Ovary (tissue), 9 donors: ENCODE data around the gene DIABLO. TPM values are rescaled to one million over a fixed set of nuclear protein-coding genes. Genes with fewer than 3 reads are reported as not detected.

ENCODE experiments used
- DNase-seq, 5 donors: peaks; one replicate each; pipeline ENCODE4 v3.0.0-alpha.2; 2019 to 2020
- H3K27ac ChIP-seq, 2 donors: fragments of 200-600 bp; one replicate each; pipeline versions ENCODE4 v1.5.1 to v1.8.0; 2019 to 2022
- H3K27me3 ChIP-seq: fragments of 200-600 bp; one replicate; pipeline ENCODE4 v1.8.0; 2022
- H3K36me3 ChIP-seq: fragments of 200-600 bp; sonication (generic); one replicate; pipeline ENCODE4 v1.5.1; 2019
- H3K4me1 ChIP-seq: one replicate; pipeline ENCODE4 v1.8.1; 2013; ENCODE audit warnings: mild to moderate bottlenecking, moderate library complexity; ENCODE audit not compliant: insufficient read depth
- H3K4me3 ChIP-seq: fragments of 200-600 bp; sonication (generic); one replicate; pipeline ENCODE4 v1.5.1; 2017
- H3K9me3 ChIP-seq, 2 donors: fragments of 200-600 bp in 1 of 2; sonication (generic) in 1 of 2; one replicate each; pipeline versions ENCODE4 v1.5.1 to v1.8.1; 2013 to 2019; ENCODE audit warnings: mild to moderate bottlenecking in 1 of 2, moderate library complexity in 1 of 2
- EP300 ChIP-seq: sonication (generic); formaldehyde crosslinking; IDR thresholded peaks from one replicate; pipeline ENCODE4 v1.6.1; 2017; ENCODE audit warnings: antibody characterized with exemption
- POLR2A ChIP-seq: fragments of 450-650 bp; IDR thresholded peaks from one replicate; pipeline ENCODE4 v1.6.1; 2017; ENCODE audit warnings: antibody characterized with exemption, mild to moderate bottlenecking, moderate library complexity
- WGBS, 3 donors: extraction: QIAGEN DNeasy Blood & Tissue Kit in 1 of 3; methylation state at CpG; one replicate each; pipeline versions ENCODE4 v1.1.5 to v1.1.7; 2013 to 2017; 5-methylcytosine and 5-hydroxymethylcytosine counted together
- intact Hi-C, 4 donors: fragments of 100-400 bp; cut with DNase I; formaldehyde crosslinking; loops; one replicate each; pipeline versions ENCODE4 v1.11.0 to v1.15.1; 2022 to 2023
- polyA plus RNA-seq, 2 donors: library from polyadenylated mRNA; stranded (reverse); fragments of 200-250 nt in 1 of 2; fragments of 350-450 nt in 1 of 2; fragmentation: Illumina TruSeq in 1 of 2; extraction: RNeasy Lipid Tissue Mini Kit (QIAGEN cat#74804) in 1 of 2; gene quantifications; one replicate each; pipeline ENCODE4 v1.2.3, GENCODE V29; 2013 to 2014
- total RNA-seq, 7 donors: library from RNA; depleted of rRNA in 2 of 7; stranded (reverse); fragments of >200 nt in 2 of 7; fragmentation: NEBNext Ultra II Directional in 3 of 7; extraction: Animal tissue kit (Norgen Biotek cat#: 25700) in 3 of 7; gene quantifications; one replicate each; pipeline versions ENCODE4 v1.1.0 to v1.2.4, GENCODE V29; 2016 to 2023
- TF ChIP-seq, protein P1 (sequence below), 3 donors: fragments of 450-650 bp in 2 of 3; fragments of 200-600 bp in 1 of 3; IDR thresholded peaks; one replicate each; pipeline versions ENCODE4 v1.5.1 to v1.8.0; 2016 to 2022; ENCODE audit warnings: antibody characterized with exemption in 3 of 3, mild to moderate bottlenecking in 1 of 3
- donor health status: DM: no; HTN: no; CAD: no; lungs with moderate emphysema.
- donor health status: DM: no; HTN: no; CAD: no.
- donor health status: Bipolar disorder and iron deficiency.
- donor health status: DM: yes; HTN: yes; CAD: no.
- donor health status: DM: no; HTN: no; CAD: no.
- donor health status: DM: yes; HTN: yes; CAD: no.

The DIABLO gene
- total and polyA plus RNA-seq, 9 donors, result 35.9 to 92.1 (median 41.1) TPM

DNA sequence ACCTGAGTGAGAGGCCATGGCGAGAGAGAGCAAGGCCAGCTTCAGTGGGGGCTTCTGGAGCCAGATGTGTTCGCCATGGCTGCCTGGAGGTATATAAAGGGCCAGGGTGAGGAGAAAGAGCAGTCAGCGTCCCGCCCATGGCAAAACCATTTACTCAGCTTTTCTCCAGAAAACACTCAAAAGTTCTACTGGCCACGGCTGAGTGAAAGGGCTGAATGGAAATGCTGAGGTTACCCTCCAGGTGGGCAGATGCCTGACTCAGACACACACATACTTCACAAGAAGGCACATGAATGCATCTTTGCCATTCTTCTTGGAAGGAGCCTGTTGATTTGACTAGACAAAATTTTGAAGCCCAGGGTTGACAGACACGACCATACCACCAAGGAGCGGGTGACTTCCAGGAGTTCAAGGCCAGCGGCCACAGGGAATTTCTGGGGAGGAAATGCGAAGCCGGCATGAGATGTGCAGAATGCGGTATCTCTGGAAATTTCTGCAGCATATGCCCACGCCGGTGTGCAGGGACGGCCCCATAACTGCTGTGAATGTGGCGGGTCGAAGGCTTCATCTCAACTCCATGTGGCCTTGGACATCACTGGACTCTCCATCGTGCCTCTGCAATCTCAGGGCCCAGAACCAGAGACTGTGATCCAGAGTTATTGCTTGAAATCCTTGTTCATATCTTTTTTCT is 51.6 kb downstream of the DIABLO start, which contains the start of gene IL31:
TSS of gene IL31 (minus strand) at position 67 of the 691 bp plus-strand sequence. CDS start at position 18, 49 bp downstream.
- Histone ChIP-seq H3K4me3 (no peak within 1 kb of the TSS), H3K4me1 (no peaks in the 10 kb centered on the region), H3K27me3 (no peaks in the 10 kb centered on the region), H3K9me3 (no peaks in the 10 kb centered on the region), H3K27ac (no peak within 1 kb of the TSS), H3K36me3 (no peaks in the 10 kb centered on the region)
- no peak for TF ChIP-seq EP300
- no peak for TF ChIP-seq POLR2A
- TF ChIP-seq, protein P1, sequence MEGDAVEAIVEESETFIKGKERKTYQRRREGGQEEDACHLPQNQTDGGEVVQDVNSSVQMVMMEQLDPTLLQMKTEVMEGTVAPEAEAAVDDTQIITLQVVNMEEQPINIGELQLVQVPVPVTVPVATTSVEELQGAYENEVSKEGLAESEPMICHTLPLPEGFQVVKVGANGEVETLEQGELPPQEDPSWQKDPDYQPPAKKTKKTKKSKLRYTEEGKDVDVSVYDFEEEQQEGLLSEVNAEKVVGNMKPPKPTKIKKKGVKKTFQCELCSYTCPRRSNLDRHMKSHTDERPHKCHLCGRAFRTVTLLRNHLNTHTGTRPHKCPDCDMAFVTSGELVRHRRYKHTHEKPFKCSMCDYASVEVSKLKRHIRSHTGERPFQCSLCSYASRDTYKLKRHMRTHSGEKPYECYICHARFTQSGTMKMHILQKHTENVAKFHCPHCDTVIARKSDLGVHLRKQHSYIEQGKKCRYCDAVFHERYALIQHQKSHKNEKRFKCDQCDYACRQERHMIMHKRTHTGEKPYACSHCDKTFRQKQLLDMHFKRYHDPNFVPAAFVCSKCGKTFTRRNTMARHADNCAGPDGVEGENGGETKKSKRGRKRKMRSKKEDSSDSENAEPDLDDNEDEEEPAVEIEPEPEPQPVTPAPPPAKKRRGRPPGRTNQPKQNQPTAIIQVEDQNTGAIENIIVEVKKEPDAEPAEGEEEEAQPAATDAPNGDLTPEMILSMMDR (IDR thresholded peaks at IDR 0.05), result no peak
- WGBS, 3 donors, result 80 to 84% (median 80%) methylated on average over 17 of the region's 17 CpGs
- DNase-seq, result no peak
- intact Hi-C loops, result no loop called here

GRCh38 chr12:122172262-122172939 is 53.5 kb downstream of the DIABLO start:
- 43 to 65% (median 51%) methylated on average over 17 of the region's 17 CpGs for WGBS, 3 donors
- intact Hi-C loops, result no loop called here
- Histone ChIP-seq H3K9me3 (no peaks in the 10 kb centered on the region), H3K36me3 (no peaks in the 10 kb centered on the region), H3K4me3 (no peak overlapping the region), H3K4me1 (no peaks in the 10 kb centered on the region), H3K27me3 (no peaks in the 10 kb centered on the region), H3K27ac (no peak overlapping the region)
- DNase-seq, result no peak
- TF ChIP-seq, protein P1 (IDR thresholded peaks at IDR 0.05), result no peak
- TF ChIP-seq POLR2A (no peak), EP300 (no peak)

- H3K9me3 ChIP-seq, result no peaks in the 10 kb centered on the region
- no peaks in the 10 kb centered on the region for H3K4me1 ChIP-seq
- TF ChIP-seq POLR2A (no peak), EP300 (no peak)
- TF ChIP-seq, protein P1 (IDR thresholded peaks at IDR 0.05), result no peak
- no peak overlapping the region for H3K4me3 ChIP-seq
- WGBS, 3 donors, result 84 to 91% (median 87%) methylated on average over 5 of the region's 5 CpGs
- no peak for DNase-seq
- intact Hi-C loops, result no loop called here
- no peaks in the 10 kb centered on the region for H3K36me3 ChIP-seq
- no peak overlapping the region for H3K27ac ChIP-seq
- H3K27me3 ChIP-seq, result no peaks in the 10 kb centered on the region
Observed at GRCh38 chr12:122171399-122171798, 54.5 kb downstream of the DIABLO start.

GRCh38 chr12:122168492-122168891 is 57.4 kb downstream of the DIABLO start:
- TF ChIP-seq POLR2A (no peak), EP300 (no peak)
- TF ChIP-seq, protein P1 (IDR thresholded peaks at IDR 0.05), result no peak
- WGBS, 3 donors, result 85 to 88% (median 86%) methylated on average over 3 of the region's 3 CpGs
- H3K27me3 ChIP-seq, result no peaks in the 10 kb centered on the region
- H3K4me1 ChIP-seq, result no peaks in the 10 kb centered on the region
- no peak for DNase-seq
- intact Hi-C loops, result no loop called here
- H3K4me3 ChIP-seq, result no peak overlapping the region
- no peaks in the 10 kb centered on the region for H3K36me3 ChIP-seq
- no peak overlapping the region for H3K27ac ChIP-seq
- H3K9me3 ChIP-seq, result no peaks in the 10 kb centered on the region
